IPS-18c (cell line): ENCODE data around the gene LMNTD2.
"Not testable (repeated sequence)": the region's sequence is repeated elsewhere in the genome, so short reads cannot be mapped to it uniquely, and the experiment has no call there.

ENCODE experiments used
- H3K4me3 ChIP-seq: 2 replicates; pipeline ENCODE4 v1.7.0; 2013; ENCODE audit warnings: low read depth, mild to moderate bottlenecking, low read length, moderate library complexity; ENCODE audit not compliant: insufficient read depth
- H3K9me3 ChIP-seq: one replicate; pipeline ENCODE4 v1.6.1; 2013; ENCODE audit warnings: mild to moderate bottlenecking, low read length, moderate library complexity; ENCODE audit not compliant: control insufficient read depth, insufficient read depth

LMNTD2 gene

DNA sequence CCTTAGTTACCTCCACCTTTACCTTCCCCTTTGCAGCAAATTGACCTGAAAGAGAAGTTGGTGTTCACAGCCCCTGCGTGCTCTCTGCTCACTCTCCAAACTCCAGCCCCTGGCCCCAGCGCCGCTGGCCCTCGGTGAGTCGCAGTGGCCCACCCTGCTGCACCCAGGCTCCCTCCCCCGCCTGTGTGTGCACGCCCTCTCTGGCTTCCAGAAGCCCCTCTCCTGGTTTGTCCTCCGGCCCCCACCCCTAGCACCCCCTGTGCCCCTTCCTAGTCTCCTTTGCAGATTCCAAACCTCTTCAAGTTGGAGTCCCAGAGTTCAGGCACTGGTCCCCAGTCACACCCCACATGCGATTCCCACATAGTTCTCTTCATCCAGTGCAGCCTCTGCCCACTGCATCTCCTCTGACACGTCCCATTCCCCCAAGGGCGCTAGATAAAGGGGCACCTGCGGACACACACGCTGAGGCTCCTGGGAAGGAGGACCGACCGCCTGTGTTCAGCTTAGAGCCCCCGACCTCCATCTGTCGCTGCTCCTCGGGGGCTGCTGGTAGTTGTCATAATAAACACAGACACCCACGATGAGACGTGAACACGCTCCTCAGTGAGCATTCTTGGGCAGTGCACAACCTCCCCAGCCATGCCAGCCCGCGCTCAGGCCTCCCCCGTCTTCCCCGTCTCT, 14.2 kb upstream of the LMNTD2 start:
- H3K4me3 ChIP-seq: peak overlapping the region; percentile 76
- H3K9me3 ChIP-seq: no peaks in the 10 kb centered on the region

DNA sequence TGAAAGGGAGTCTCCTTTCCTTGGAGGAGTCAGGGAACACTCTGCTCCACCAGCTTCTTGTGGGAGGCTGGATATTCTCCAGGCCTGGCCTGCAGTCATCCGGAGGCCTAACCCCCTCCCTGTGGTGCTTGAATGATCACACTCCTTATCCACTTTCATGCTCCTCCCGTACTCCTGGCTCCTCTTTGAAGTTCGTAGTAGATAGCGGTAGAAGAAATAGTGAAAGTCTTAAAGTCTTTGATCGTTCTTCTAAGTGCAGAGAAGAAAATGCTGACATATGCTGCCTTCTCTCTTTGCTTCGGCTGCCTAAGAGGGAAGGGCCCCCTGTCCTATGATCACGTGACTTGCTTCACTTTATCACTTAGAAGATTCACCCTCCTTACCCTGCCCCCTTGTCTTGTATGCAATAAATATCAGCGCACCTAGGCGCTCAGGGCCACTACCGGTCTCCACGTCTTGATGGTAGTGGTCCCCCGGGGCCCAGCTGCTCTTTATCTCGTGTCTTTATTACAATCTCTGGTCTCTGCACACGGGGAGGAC, 13.6 kb upstream of the LMNTD2 start:
- peak overlapping the region; percentile 28; the same call in 1 of the 2 replicates for H3K4me3 ChIP-seq

DNA sequence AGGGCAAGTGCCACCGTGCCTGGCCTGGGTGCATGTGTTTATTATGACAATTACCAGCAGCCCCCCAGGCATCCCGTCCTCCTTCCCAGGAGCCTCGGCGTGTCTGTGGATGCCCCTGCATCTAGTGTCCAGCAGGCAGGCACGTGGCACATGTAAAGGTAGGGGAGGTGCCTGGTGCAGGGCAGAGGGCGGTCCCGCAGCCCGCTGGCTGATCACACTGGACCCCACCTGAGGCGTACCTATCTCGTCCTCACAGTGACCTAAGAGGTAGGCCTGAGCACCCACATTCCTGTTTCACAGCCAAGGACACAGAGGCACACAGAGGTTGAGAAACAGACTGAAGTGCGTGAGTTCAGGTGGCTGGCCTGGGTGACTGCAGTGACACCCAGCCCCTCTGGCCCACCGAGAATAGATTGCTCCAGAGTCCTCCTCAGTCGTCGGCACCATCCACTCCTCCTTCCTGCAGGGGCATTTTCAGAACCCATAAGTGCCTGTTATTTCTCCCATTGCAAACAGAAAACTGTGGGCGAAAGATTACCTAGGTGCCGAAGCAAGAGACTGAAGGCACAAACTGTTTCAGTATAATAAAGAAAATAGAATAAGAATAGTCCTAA, 12.7 kb upstream of the LMNTD2 start:
- no peak overlapping the region for H3K4me3 ChIP-seq
- no peaks in the 10 kb centered on the region for H3K9me3 ChIP-seq

More for the DNA sequence above, 13.6 kb upstream of the LMNTD2 start:
- not testable (repeated sequence) for H3K9me3 ChIP-seq

DNA sequence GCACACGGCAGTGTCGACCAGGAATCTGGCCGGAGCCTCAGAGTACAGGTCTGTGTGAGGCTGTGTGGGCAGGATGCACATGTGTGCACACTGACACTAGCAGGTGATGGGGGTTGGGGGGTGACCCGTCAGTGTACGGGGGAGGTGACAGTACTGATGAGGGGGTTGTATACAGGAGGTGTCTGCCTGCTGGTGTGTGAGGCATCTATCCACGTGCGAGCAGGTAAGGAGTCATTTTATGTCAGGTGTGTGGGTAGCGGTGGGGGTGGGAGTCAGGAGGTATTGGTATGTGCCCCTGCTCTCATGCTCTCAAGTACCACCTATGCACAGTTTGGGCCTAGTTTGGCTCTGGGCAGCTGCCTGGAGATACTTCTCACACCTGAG, 11.3 kb upstream of the LMNTD2 start:
- Histone ChIP-seq H3K4me3 (no peak overlapping the region), H3K9me3 (no peaks in the 10 kb centered on the region)

DNA sequence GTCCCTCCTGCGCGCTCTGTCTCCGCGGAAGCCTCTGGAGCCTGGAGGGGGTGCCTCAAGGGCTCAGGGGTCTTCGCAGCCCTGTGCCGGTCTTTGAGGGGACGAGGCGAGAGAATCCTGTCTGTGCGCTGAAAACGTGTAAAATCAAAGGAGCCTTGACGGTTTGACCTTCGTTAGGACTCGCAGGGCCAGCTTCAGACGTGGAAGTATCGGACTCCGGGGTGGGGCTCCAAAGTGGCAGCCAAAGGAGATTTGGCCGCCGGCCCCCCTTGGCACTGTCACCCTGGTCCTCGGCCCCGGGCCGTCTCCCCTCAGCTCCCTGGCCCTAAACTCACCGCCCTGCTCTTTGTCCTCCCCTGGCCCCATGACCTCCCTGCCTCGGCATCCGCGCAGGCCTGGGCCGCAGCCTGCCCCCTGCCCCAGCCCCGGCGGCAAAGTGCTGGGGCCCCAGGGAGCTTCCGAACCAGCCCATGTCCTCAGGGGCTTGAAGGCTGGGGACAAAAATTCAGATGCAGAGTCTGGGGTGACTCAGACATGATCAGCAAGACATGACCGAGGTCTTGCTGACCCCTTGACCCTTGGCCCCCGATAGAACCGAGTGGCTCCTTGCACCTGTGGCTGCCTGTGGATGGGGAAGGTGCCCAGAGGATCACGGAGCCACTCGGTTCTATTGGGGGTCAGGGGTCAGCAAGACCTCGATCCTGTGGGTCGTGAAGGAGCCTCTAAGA, 8.8 kb upstream of the LMNTD2 start:
- no peaks in the 10 kb centered on the region for H3K9me3 ChIP-seq

DNA sequence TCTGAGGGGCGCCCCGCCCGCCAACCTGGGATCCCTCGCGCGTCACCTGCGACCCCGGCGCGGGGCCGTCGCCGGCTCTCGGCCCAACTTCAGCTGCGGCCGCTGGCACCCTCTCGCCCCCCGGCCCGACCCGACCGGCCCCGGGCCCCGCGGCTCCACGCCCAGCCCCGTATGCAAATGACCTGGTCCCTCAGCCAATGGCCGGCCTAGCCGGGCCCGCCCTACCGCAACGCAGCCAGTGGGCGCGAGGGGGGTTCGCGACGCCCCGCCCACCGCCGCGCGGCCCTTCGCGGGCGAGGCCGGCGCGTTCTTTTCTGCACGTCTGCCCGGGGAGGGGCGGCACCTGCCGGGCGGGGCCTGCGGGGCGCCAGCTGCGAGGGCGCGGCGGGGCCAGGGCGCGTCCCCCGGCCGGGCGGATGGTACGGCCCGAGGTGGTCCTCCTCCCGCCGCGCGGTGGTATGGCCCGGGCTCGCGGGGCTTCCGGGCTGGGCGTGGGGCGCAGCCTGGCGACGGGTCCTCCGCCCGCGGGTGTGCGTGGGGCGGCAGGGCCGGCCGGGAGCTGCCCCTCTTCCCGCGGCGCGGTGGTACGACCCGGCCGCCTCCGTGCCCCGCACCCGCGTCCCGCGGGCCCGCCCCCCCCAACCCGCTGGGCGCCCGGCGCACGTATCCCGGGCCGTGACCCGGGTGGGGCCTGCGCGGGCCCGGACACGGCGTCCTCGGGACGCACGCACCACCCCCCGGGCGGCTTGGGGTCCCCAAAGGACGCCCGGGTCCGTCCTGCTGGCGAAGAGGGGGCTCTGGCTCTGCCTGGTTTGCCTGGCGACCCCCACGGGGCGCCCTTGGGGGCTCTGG, 8.0 kb upstream of the LMNTD2 start:
- Histone ChIP-seq H3K9me3 (no peaks in the 10 kb centered on the region), H3K4me3 (peak overlapping the region; percentile 61)

More for the DNA sequence above, 8.8 kb upstream of the LMNTD2 start:
- H3K4me3 ChIP-seq: peak overlapping the region; percentile 44

DNA sequence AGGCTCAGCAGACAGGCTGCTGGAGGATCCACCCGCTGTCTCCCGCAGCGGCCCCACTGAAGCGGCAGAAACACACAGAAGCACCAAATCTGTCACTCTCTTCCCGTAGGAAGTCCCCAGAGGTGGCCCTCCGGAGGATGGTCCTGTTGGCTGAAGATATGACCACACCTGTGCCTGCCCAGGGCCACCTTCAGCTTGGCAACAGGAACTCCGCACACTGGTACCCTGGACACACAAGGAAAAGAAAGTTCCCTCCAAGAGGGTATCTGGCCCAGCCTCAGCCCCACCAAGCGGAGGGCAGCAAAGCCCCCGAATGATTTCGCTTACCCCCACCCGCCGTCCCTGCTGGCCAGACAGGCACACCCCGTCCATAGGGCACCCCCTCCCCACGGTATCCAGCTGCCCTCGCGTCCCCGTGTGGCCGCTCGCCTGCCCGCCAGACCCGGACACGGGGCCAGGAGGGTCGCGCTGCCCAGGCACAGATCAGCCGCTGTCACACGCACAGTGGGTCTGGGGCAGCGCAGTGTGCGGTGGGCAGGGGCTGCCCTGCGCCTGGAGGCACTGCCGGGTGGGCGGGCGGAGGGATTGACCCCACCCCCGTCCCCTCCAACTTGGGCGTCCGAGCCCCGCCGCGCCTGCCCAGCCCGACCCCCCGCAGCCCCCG, 7.2 kb upstream of the LMNTD2 start:
- H3K4me3 ChIP-seq: peak overlapping the region; percentile 61
- H3K9me3 ChIP-seq: no peaks in the 10 kb centered on the region

- no peaks in the 10 kb centered on the region for H3K9me3 ChIP-seq
- 0 out of 2 replicates have a peak overlapping the region, but pooled peaks have one; percentile 61 for H3K4me3 ChIP-seq
These were observed 6.6 kb upstream of the LMNTD2 start for GRCh38 chr11:567011-567628.

GRCh38 chr11:565921-566509, 5.5 kb upstream of the LMNTD2 start:
- Histone ChIP-seq H3K4me3 (no peak overlapping the region), H3K9me3 (no peaks in the 10 kb centered on the region)

DNA sequence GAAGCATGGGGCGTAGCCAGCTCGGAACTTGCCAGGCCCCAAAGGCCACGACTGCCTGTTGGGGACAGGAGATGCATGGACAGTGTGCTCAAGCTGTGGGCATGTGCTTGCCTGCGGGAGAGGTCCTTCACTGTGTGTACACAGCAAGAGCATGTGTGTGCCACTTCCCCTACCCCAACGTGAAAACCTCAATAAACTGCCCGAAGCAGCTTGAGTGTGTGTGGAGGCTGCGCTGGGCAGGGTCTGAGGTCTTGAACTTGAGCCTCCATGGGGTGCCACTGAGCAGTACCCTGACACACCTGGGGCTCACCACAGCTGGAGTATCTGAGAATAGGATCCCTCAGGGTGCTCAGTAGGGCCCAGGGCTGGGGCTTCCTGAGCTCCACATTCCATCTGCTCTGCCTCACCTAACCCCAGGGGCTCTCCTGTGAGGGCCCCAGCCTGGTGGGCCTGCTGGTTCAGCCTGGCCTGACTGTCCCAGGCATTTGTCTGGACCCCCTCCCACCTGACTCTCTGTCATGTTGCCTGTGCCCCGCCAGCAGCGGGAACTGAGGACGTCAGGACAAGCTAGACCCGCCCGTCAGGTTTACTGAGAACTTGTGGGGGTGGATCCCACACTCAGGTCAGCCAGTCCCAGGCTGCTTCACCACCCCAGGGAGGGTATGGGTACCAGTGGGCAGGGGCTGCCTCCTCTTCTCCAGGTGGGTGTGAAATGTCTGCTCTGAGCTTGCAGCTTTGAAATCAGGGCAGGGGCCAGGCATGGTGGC, 3.5 kb upstream of the LMNTD2 start:
- H3K9me3 ChIP-seq: no peaks in the 10 kb centered on the region
- H3K4me3 ChIP-seq: no peak overlapping the region

DNA sequence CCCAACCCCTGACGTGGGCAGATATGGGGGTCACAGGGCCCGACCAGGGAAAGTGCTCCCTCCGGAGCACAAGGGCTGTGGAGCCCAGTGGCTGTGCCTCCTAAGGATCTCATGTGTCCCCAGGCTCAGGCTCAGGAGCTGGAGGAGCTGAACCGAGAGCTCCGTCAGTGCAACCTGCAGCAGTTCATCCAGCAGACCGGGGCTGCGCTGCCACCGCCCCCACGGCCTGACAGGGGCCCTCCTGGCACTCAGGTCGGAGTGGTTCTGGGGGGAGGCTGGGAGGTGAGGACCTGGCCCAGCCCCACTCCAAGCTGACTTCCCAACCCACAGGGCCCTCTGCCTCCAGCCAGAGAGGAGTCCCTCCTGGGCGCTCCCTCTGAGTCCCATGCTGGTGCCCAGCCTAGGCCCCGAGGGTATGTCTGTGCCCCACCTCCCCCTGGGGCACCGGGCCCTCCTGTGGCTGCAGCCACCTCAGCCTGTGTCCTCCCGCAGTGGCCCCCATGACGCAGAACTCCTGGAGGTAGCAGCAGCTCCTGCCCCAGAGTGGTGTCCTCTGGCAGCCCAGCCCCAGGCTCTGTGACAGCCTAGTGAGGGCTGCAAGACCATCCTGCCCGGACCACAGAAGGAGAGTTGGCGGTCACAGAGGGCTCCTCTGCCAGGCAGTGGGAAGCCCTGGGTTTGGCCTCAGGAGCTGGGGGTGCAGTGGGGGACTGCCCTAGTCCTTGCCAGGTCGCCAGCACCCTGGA, 2.7 kb upstream of the LMNTD2 start:
- Histone ChIP-seq H3K9me3 (no peaks in the 10 kb centered on the region), H3K4me3 (no peak overlapping the region)

DNA sequence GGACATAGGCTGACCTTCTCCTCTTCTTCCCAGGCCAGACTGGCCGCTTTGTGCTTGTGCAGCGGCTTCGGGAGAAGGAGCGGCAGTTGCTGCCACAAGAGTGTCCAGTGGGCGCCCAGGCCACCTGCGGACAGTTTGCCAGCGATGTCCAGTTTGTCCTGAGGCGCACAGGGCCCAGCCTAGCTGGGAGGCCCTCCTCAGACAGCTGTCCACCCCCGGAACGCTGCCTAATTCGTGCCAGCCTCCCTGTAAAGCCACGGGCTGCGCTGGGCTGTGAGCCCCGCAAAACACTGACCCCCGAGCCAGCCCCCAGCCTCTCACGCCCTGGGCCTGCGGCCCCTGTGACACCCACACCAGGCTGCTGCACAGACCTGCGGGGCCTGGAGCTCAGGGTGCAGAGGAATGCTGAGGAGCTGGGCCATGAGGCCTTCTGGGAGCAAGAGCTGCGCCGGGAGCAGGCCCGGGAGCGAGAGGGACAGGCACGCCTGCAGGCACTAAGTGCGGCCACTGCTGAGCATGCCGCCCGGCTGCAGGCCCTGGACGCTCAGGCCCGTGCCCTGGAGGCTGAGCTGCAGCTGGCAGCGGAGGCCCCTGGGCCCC, 1.6 kb upstream of the LMNTD2 start:
- Histone ChIP-seq H3K4me3 (peak overlapping the region; percentile 88), H3K9me3 (no peaks in the 10 kb centered on the region)

GRCh38 chr11:561148-562003, 838 bp upstream of the LMNTD2 start:
- Histone ChIP-seq H3K4me3 (peak overlapping the region; percentile 88), H3K9me3 (no peaks in the 10 kb centered on the region)
